G401 (cell line): Measurements from ENCODE around the gene COX4I1. TPM values are rescaled to one million over a fixed set of nuclear protein-coding genes. Genes with fewer than 3 reads are reported as not detected.
"Not testable (repeated sequence)": the region's sequence is repeated elsewhere in the genome, so short reads cannot be mapped to it uniquely, and the experiment has no call there.

Experiments used
- DNase-seq: peaks from one replicate; pipeline ENCODE4 v3.0.0-alpha.2; 2015; ENCODE audit warnings: low spot score
- in situ Hi-C: cut with HindIII; loops from 2 replicates; pipeline ENCODE4 v1.10.0; 2016; ENCODE audit warnings: low sequenced_read_pairs, mixed read lengths
- total RNA-seq: library from RNA; depleted of rRNA; stranded (reverse); fragments of >200 nt; shearing (Covaris generic); gene quantifications from 2 replicates; pipeline ENCODE4 v1.2.3, GENCODE V29; 2014

Gene COX4I1
- total RNA-seq, 1 experiment from 2014 or later, result 695 TPM

GRCh38 chr16:85796152-85796551, 3.3 kb upstream of the COX4I1 start:
- in situ Hi-C loops, result no loop called here
- DNase-seq, result no peak

GRCh38 chr16:85796599-85796998, 2.9 kb upstream of the COX4I1 start:
- in situ Hi-C loops, result no loop called here
- DNase-seq, result no peak

- in situ Hi-C loops, result no loop called here
Measured at GRCh38 chr16:85798283-85798776, 1.2 kb upstream of the COX4I1 start.

GRCh38 chr16:85798901-85799496, 496 bp upstream of the COX4I1 start:
- in situ Hi-C loops, result no loop called here
- DNase-seq, result no peak

More at GRCh38 chr16:85798283-85798776, 1.2 kb upstream of the COX4I1 start:
- no peak for DNase-seq

GRCh38 chr16:85800321-85800669, 800 bp downstream of the COX4I1 start:
- in situ Hi-C loops, result no loop called here
- DNase-seq, result no peak

- in situ Hi-C loops, result no loop called here
- DNase-seq, result no peak
Measured at GRCh38 chr16:85803570-85803969, 4.1 kb downstream of the COX4I1 start.

GRCh38 chr16:85805442-85806045, 6.0 kb downstream of the COX4I1 start:
- DNase-seq, result no peak
- in situ Hi-C loops, result no loop called here

GRCh38 chr16:85806539-85806938, 7.0 kb downstream of the COX4I1 start:
- in situ Hi-C loops, result no loop called here
- no peak for DNase-seq

GRCh38 chr16:85807340-85807739, 7.8 kb downstream of the COX4I1 start:
- DNase-seq, in situ Hi-C loops: not testable (repeated sequence)

GRCh38 chr16:85808104-85808503, 8.6 kb downstream of the COX4I1 start:
- in situ Hi-C loops, DNase-seq: not testable (repeated sequence)

GRCh38 chr16:85808926-85809325, 9.4 kb downstream of the COX4I1 start:
- DNase-seq, result no peak
- in situ Hi-C loops, result no loop called here

- in situ Hi-C loops, result no loop called here
- DNase-seq, result no peak
Measured at GRCh38 chr16:85809645-85810044, 10.2 kb downstream of the COX4I1 start.

GRCh38 chr16:85810097-85810741, 10.7 kb downstream of the COX4I1 start:
- in situ Hi-C loops, result no loop called here
- DNase-seq, result no peak

GRCh38 chr16:85810742-85811115, 11.2 kb downstream of the COX4I1 start:
- in situ Hi-C loops, result no loop called here
- no peak for DNase-seq

GRCh38 chr16:85812031-85812807, 12.7 kb downstream of the COX4I1 start:
- no peak for DNase-seq
- in situ Hi-C loops, result no loop called here

- DNase-seq, result no peak
- in situ Hi-C loops, result no loop called here
Measured at GRCh38 chr16:85812811-85813700, 13.6 kb downstream of the COX4I1 start.

GRCh38 chr16:85816159-85816558, 16.7 kb downstream of the COX4I1 start:
- no peak for DNase-seq
- in situ Hi-C loops, result no loop called here

GRCh38 chr16:85817195-85817594, 17.7 kb downstream of the COX4I1 start:
- DNase-seq, in situ Hi-C loops: not testable (repeated sequence)

- in situ Hi-C loops, result no loop called here
- DNase-seq, result peak; percentile 68
Measured at GRCh38 chr16:85819245-85819644, 19.8 kb downstream of the COX4I1 start.
